Measurements from ENCODE around the gene ZXDC.

Gene ZXDC

GRCh38 chr3:126396536-126396935 is 79.2 kb downstream of the ZXDC start:
- FAIRE-seq (no peak), DNase-seq (ENCODE audit: insufficient read length, low spot score) (no peak)
- TF ChIP-seq PAX5 (IDR thresholded peaks at IDR 0.05; ENCODE audit: insufficient read depth, low read length, severe bottlenecking) (no peak), SPI1 (IDR thresholded peaks at IDR 0.05; ENCODE audit: low read depth, low read length) (no peak), POU2F2 (IDR thresholded peaks at IDR 0.05; ENCODE audit: low read depth, low read length) (no peak), POLR2AphosphoS5 (IDR thresholded peaks at IDR 0.05; ENCODE audit: low read depth, low read length) (no peak), TAF1 (IDR thresholded peaks at IDR 0.05; ENCODE audit: low read depth, low read length) (no peak), POLR2A (IDR thresholded peaks at IDR 0.05; ENCODE audit: low read depth, low read length) (no peak)

- DNase-seq (ENCODE audit: insufficient read length, low spot score) (no peak), FAIRE-seq (no peak)
- TF ChIP-seq POLR2AphosphoS5 (IDR thresholded peaks at IDR 0.05; ENCODE audit: low read depth, low read length) = no peak
- no peak for TF ChIP-seq PAX5 (IDR thresholded peaks at IDR 0.05; ENCODE audit: insufficient read depth, low read length, severe bottlenecking)
- no peak for TF ChIP-seq SPI1 (IDR thresholded peaks at IDR 0.05; ENCODE audit: low read depth, low read length)
- no peak for TF ChIP-seq POLR2A (IDR thresholded peaks at IDR 0.05; ENCODE audit: low read depth, low read length)
- TF ChIP-seq TAF1 (IDR thresholded peaks at IDR 0.05; ENCODE audit: low read depth, low read length) = no peak
- no peak for TF ChIP-seq POU2F2 (IDR thresholded peaks at IDR 0.05; ENCODE audit: low read depth, low read length)
Observed at GRCh38 chr3:126395846-126396513, 79.7 kb downstream of the ZXDC start.

- no peak for FAIRE-seq
- no peak for TF ChIP-seq PAX5 (IDR thresholded peaks at IDR 0.05; ENCODE audit: insufficient read depth, low read length, severe bottlenecking)
- DNase-seq (ENCODE audit: insufficient read length, low spot score) = no peak
Observed at GRCh38 chr3:126394977-126395321, 80.7 kb downstream of the ZXDC start.

- TF ChIP-seq POLR2A (IDR thresholded peaks at IDR 0.05; ENCODE audit: low read depth, low read length) (no peak), TAF1 (IDR thresholded peaks at IDR 0.05; ENCODE audit: low read depth, low read length) (no peak), POU2F2 (IDR thresholded peaks at IDR 0.05; ENCODE audit: low read depth, low read length) (no peak), POLR2AphosphoS5 (IDR thresholded peaks at IDR 0.05; ENCODE audit: low read depth, low read length) (no peak), PAX5 (IDR thresholded peaks at IDR 0.05; ENCODE audit: insufficient read depth, low read length, severe bottlenecking) (no peak), SPI1 (IDR thresholded peaks at IDR 0.05; ENCODE audit: low read depth, low read length) (no peak)
- DNase-seq (ENCODE audit: insufficient read length, low spot score) (no peak), FAIRE-seq (no peak)
Observed at GRCh38 chr3:126394179-126394976, 81.3 kb downstream of the ZXDC start, which contains the start of gene CFAP100. TSS of gene CFAP100 (plus strand) at chr3:126394909. CDS start at chr3:126396001, 1,092 bp downstream.

- DNase-seq (ENCODE audit: insufficient read length, low spot score) = no peak
- FAIRE-seq = no peak
- no peak for TF ChIP-seq POLR2A (IDR thresholded peaks at IDR 0.05; ENCODE audit: low read depth, low read length)
- TF ChIP-seq TAF1 (IDR thresholded peaks at IDR 0.05; ENCODE audit: low read depth, low read length) = no peak
- no peak for TF ChIP-seq PAX5 (IDR thresholded peaks at IDR 0.05; ENCODE audit: insufficient read depth, low read length, severe bottlenecking)
- no peak for TF ChIP-seq SPI1 (IDR thresholded peaks at IDR 0.05; ENCODE audit: low read depth, low read length)
- no peak for TF ChIP-seq POLR2AphosphoS5 (IDR thresholded peaks at IDR 0.05; ENCODE audit: low read depth, low read length)
- TF ChIP-seq POU2F2 (IDR thresholded peaks at IDR 0.05; ENCODE audit: low read depth, low read length) = no peak
Observed at GRCh38 chr3:126393563-126393962, 82.1 kb downstream of the ZXDC start.

- DNase-seq (ENCODE audit: insufficient read length, low spot score) = no peak
- FAIRE-seq = no peak
- TF ChIP-seq SPI1 (IDR thresholded peaks at IDR 0.05; ENCODE audit: low read depth, low read length) = no peak
- no peak for TF ChIP-seq PAX5 (IDR thresholded peaks at IDR 0.05; ENCODE audit: insufficient read depth, low read length, severe bottlenecking)
- no peak for TF ChIP-seq POLR2AphosphoS5 (IDR thresholded peaks at IDR 0.05; ENCODE audit: low read depth, low read length)
Observed at GRCh38 chr3:126392246-126392645, 83.4 kb downstream of the ZXDC start.

GRCh38 chr3:126391631-126392030 is 84.1 kb downstream of the ZXDC start:
- TF ChIP-seq PAX5 (IDR thresholded peaks at IDR 0.05; ENCODE audit: insufficient read depth, low read length, severe bottlenecking) = no peak
- no peak for TF ChIP-seq SPI1 (IDR thresholded peaks at IDR 0.05; ENCODE audit: low read depth, low read length)
- TF ChIP-seq POLR2AphosphoS5 (IDR thresholded peaks at IDR 0.05; ENCODE audit: low read depth, low read length) = no peak
- TF ChIP-seq TAF1 (IDR thresholded peaks at IDR 0.05; ENCODE audit: low read depth, low read length) = no peak
- no peak for TF ChIP-seq POLR2A (IDR thresholded peaks at IDR 0.05; ENCODE audit: low read depth, low read length)
- TF ChIP-seq POU2F2 (IDR thresholded peaks at IDR 0.05; ENCODE audit: low read depth, low read length) = no peak
- FAIRE-seq (no peak), DNase-seq (ENCODE audit: insufficient read length, low spot score) (no peak)

- DNase-seq (ENCODE audit: insufficient read length, low spot score) (no peak), FAIRE-seq (no peak)
- no peak for TF ChIP-seq PAX5 (IDR thresholded peaks at IDR 0.05; ENCODE audit: insufficient read depth, low read length, severe bottlenecking)
- peak; percentile 49; the same call in 1 of the 2 replicates for TF ChIP-seq SPI1 (IDR thresholded peaks at IDR 0.05; ENCODE audit: low read depth, low read length)
Observed at GRCh38 chr3:126390751-126391150, 84.9 kb downstream of the ZXDC start.

- no peak for TF ChIP-seq PAX5 (IDR thresholded peaks at IDR 0.05; ENCODE audit: insufficient read depth, low read length, severe bottlenecking)
- FAIRE-seq = no peak
- DNase-seq (ENCODE audit: insufficient read length, low spot score) = no peak
Observed at GRCh38 chr3:126390201-126390600, 85.5 kb downstream of the ZXDC start.

- DNase-seq (ENCODE audit: insufficient read length, low spot score) = no peak
- no peak for FAIRE-seq
- no peak for TF ChIP-seq POLR2A (IDR thresholded peaks at IDR 0.05; ENCODE audit: low read depth, low read length)
- TF ChIP-seq SPI1 (IDR thresholded peaks at IDR 0.05; ENCODE audit: low read depth, low read length) = no peak
- TF ChIP-seq POU2F2 (IDR thresholded peaks at IDR 0.05; ENCODE audit: low read depth, low read length) = no peak
- no peak for TF ChIP-seq POLR2AphosphoS5 (IDR thresholded peaks at IDR 0.05; ENCODE audit: low read depth, low read length)
- TF ChIP-seq TAF1 (IDR thresholded peaks at IDR 0.05; ENCODE audit: low read depth, low read length) = no peak
- no peak for TF ChIP-seq PAX5 (IDR thresholded peaks at IDR 0.05; ENCODE audit: insufficient read depth, low read length, severe bottlenecking)
Observed at GRCh38 chr3:126389794-126390146, 85.9 kb downstream of the ZXDC start.

All from GM12891 (cell line).